ENCODE measurements around the gene SEPSECS.
"Not testable (repeated sequence)": the region's sequence is repeated elsewhere in the genome, so short reads cannot be mapped to it uniquely, and the experiment has no call there.

The SEPSECS gene

DNA sequence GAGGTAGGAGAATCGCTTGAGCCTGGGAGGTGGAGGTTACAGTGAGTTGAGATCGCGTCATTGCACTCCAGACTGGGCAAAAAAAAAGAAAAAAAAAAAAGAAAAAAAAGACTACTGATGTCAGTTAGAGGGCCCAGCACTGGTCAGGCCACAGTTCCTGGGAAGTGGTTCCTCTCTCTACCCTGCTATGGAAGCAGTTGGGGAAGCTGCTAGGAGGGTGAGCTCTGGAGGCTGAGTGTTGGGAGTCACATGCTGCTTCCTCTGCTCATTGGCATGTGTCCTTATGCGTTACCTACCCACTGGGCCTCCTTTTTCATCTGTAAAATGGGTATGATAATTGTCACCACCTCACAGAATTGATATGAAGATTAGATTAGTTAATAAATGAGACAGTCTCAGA is 50.7 kb downstream of the SEPSECS start:
- DNase-seq, result no peak

DNA sequence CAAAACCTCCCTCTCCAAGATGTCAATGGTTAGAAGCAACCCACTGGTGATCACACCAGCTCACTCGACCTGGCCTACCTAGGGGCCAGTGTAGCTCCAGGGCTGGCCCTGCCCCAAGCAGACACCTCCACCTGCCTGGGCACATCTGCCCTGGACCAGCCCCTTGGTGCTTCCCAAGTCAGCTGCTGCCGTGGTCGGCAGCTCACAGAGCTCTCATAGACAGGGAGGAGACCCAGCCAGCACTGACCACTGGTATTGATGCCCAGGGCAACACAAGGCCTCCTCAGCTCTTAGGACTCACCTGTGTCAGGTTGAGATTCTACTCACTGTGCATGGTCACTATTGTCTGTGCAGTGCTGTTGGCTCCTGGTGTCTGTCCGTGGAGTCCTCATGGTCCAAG is 51.7 kb downstream of the SEPSECS start:
- DNase-seq, result no peak

DNA sequence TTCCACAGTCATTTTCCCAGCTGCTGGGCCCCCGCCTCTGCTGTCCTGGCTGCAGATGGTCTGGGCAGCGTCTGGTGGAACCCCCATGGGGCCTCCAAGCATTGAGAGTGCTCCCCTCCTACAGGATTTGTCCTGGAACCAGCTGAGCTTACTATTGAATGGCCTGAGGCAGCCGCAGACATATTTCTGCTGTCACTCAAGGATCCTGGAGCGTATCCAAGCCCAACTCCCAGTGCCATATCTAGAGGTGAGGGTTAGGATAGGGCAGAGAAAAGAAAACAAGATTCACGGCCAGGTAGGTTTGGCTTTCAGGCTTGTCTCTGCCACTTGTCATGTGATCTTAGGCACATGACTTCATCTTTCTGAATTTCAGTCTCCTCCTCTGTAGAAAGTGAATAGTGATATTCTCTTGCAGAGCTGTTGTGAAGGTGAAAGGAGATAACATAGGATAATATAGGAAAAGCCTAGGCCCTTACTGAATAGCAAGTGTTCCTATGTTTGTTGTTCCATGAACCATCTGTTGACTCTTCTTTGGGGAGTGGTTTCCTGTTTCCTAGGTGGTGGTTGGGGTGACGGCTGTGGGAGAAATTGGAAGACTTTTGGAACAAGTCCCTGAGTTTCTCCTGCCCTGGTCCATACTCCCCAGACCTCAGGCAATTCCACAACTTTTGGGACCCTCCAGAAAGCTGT is 52.3 kb downstream of the SEPSECS start:
- DNase-seq, result no peak

DNA sequence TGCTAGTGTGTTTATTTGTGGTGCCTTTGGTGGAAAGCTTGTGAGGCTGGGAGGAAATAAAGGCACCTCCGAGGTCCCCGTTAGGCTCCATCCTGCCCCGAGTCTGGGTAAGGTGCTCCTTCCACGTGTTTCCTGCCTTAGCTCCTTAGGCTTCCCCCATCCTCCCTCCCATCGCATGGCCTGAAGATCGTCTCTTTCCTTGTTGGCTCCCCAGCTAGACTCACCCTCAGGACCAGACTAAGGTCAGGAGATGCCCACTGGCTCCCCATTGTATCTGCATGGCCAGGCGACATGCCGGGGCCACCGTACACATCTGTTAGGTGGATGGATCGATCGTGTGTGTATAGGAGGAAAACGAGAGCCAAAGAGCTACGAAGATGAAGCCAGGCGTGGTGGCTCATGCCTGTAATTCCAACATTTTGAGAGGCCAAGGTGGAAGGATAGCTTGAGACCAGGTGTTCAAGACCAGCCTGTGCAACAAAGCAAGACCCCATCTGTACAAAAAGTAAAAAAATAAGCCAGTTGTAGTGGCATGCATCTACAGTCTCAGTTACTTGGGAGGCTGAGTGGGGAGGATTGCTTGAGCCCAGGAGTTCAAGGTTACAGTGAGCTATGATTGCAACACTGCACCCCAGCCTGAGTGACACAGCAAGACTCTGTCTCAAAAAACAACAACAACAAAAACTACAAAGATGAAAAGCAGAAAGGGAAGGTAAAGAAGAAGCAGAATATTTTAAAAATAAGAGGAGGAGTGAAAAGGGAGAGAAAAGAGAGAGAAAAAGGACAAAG is 53.7 kb downstream of the SEPSECS start:
- DNase-seq, result no peak

DNA sequence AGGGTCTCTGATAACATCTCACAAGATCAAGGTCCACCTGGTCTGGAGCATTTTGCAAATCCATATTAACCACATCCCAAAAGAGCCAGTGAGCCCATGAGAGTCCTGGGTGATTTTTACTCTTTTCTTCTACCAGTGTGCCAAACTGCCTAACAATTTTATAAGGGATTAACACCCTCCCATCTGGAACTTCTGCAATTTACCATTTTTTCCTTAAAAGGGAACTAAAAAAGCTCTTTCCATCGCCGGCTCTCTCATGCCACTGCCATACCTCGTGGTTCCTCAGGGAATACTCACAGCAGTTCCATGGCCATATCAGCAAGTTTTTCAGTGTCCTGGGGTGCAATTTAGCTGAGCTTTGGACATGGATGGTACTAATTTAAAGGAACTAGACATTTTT is 55.7 kb downstream of the SEPSECS start:
- no peak for DNase-seq

DNA sequence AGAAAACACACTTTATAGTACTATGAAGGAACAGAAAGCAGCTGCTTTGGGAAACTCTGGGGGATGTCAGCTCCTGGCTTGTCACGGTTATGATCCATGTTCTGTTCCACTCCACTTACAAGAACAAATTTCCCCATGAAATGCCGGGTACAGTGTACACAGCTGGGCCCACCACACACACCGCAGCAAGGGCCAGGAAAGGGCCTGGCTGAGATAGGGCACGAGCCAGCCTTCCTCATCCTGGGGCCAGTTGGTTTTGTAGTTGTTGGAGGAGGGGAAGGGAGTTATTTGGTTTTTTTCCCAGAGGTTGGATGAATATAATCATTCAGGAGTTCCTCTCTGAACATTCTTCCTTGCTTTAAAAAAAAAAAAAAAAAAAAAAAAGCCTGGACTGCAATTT is 56.8 kb downstream of the SEPSECS start:
- no peak for DNase-seq

DNA sequence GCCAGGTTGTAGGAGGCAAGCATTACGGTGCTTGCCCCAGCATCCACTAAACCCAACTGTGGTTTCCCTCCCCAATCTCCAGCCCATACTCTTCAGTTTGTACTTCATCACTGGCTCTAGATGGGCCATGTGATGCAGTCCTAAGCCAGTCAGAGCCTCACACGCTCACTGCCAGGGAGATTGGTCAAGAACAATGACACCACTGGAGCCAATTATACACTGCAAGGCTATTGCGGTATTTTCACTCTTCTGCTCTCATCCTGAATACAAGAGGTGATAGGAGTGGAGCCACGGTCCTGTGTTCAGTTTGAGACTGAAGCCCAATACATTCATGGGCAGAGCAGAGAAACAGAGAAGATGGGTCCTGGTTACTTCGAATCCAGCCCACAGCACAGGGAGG is 58.4 kb downstream of the SEPSECS start:
- DNase-seq, result no peak

DNA sequence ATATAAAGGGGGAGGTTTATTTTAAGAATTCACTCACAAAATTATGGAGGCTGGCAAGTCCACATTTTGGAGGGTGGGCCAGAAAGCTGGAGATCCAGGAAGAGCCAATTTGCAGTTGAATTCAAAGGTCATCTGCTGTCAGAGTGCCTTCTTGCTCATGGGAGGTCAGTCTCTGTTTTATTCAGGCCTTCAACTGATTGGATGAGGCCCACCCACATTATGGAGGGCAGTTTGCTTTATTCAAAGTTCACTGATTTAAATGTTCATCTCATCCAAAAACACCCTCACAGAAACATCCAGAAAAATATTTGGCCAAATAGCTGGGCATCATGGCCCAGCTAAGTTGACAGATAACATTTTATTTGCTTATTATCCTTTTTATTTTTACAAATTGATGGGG is 59.5 kb downstream of the SEPSECS start:
- DNase-seq, result no peak

DNA sequence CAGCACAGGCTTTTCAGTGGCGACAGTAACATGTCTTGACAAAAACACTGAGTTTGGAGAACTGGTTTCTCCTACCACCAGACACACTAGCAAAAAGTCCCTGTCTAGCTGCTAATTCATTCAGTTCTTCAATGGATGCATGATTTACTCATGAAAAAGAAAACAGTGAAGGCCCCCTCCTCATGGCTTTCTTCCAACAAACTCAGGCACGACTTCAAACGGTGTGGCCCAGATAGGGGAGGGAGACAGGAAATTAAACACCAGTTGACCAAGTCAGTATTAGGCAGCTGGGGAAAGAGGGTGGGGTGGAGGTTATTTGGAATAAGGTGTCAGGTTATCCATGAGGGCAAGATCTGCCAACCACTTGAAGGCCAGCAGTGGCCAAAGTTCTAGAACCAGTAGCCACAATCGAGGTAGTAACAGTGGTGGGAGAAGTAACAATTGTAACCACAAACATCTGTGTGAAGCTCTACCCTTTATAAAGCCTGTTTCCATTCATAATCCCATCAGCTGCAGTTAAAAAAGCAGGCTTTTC is 60.2 kb downstream of the SEPSECS start:
- no peak for DNase-seq

DNA sequence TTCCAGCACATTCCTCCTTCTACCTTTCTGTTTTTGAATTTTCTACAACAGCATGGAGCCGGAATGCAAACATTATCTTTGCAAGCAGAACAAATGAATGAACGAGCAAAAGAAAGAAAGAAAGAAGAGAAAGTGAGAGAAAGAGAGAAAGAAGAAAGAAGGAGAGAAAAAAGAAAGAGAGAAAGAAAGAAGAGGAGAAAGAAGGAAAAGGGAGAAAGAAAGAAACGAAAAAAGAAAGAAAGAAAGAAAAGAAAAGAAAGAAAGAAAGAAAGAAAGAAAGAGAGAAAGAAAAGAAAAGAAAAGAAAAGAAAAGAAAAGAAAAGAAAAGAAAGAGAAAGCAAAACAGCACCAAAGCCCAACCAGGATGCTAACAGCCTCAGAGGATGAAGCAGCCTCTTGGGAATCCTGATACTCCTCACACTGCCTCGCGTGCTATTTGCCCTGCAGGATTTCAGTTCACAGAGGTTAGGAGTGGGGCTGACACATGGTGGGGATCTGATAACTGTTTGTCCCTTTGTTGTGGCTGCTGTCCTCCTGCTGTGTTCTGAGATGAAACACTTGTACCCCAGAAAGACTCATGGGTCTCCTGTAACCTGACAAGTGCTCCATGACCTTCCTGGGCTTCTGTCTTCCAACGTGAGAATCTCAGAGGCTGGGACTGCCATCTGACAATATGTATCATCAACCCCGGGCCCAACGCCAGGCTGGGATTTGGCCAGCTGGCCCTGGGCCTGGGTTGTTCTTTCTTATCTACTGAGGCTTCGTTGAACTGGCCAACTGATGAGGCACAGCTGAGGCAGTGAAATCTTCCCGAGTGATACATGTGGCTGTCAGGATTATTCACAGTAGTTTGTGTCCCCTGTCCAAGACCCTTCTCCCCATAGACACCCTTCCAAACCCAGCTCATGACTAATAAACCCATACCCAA is 61.0 kb downstream of the SEPSECS start:
- DNase-seq, result no peak

DNA sequence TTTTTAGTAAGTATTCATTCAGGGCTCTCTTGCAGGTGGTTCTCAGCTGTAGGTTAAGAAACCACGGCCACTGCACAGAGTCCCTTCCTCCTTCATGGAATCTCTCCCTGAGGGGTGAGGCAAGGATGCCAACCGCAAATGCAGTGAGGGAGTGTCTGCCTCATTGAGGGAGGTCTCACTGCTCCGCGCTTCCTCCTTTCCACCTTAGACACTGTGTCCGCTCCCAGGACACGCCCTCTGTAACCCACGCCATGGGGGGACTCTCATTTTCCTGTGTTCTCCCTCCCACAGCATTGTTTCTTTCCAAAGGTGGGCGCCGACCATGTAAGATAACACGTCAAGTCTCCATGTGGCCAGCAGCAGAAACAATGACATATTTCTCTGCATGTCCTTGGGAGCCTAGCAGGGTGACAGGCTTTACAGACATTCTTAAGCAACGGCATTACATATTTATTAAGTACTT is 63.2 kb downstream of the SEPSECS start:
- no peak for DNase-seq

DNA sequence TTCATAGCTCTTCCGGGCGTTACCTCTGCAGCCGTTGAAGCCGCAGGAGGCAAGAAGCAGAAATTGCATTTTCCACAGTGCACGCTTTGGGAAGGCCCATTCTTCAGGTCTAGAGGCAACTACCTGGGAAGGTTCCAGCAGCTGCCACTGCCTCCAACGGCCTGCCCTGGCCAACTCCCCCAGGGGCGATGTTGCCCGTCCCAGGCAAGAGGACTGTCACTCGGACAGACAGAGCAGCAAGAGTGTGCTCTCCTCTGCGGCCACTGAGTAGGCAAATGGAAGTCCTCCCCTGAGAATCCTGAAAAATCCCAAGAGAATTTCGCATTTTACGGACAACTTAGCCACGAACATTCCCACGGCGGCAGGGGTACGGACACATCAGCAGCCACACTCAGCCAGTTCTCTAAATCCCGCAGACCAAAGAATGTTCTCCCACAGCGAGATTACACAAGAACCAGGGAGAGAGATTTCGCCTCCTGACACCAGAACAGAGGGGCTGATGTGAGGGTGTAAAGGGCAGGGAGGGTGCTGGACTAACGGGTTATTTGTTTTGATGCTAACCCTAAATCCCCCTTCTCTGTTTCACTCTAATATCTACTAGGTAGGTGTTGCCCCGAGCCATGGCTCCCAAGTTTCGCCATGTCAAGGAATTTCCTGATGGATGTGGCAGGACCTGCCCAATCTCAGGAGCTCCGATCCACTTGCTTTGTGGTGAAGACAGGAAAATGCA is 63.8 kb downstream of the SEPSECS start:
- DNase-seq, result no peak

DNA sequence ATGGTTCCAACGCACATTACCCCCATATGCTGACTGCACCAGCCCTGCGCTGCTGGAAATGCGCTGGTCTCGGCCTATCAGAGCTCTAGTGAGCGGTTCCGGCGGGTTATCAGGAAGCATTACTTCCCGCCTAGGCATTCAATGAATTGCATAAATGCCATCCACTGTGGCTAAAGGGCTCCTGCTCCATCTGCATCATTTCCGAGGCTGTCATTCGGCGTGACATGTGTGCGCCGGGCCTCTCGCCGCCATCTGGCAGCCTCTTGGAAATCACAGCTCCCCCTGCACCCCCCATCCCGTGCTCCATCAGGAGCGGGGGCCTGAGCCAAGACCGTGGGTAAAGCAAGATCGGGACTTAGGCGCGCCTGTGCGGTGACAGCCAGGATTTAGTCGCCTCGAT is 64.4 kb downstream of the SEPSECS start:
- no peak for DNase-seq

DNA sequence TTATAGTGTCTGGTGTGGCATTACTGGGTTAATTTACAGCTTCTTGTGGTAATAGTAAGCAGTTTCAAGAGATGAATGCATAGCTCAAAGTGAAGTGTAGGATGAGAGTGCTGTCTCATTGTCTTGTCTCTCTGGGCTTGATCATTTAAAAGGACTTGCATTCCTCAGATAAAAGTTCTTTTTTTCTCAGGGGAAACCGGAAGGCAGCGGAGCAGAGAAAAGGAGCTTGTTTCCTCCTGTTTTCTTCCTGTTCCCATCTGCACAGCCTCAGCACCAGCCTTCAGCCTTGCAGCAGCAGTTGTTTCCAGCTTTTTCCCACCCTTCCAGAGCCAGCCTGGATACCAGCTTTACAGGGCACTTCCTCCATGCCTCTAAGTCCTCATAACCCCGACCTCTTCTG is 68.1 kb downstream of the SEPSECS start:
- no peak for DNase-seq

DNA sequence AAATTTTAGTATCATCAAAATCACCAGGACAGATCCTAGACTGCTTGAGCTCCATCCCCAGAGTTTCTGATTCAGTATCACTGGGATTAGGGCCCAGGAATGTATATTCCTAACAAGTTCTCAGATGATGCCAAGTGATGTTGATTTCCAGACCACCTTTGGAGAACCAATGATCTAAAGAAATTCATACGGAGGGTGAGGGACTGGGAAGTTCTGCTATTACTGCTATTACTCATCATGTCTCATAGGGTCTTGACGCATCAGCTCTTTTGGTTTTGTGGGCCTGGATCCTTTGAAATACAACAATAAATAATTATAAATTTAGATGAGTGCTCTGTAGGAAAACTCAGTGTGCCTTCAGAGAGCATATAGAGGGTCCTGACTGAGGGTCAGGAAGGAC is 69.7 kb downstream of the SEPSECS start:
- no peak for DNase-seq

DNA sequence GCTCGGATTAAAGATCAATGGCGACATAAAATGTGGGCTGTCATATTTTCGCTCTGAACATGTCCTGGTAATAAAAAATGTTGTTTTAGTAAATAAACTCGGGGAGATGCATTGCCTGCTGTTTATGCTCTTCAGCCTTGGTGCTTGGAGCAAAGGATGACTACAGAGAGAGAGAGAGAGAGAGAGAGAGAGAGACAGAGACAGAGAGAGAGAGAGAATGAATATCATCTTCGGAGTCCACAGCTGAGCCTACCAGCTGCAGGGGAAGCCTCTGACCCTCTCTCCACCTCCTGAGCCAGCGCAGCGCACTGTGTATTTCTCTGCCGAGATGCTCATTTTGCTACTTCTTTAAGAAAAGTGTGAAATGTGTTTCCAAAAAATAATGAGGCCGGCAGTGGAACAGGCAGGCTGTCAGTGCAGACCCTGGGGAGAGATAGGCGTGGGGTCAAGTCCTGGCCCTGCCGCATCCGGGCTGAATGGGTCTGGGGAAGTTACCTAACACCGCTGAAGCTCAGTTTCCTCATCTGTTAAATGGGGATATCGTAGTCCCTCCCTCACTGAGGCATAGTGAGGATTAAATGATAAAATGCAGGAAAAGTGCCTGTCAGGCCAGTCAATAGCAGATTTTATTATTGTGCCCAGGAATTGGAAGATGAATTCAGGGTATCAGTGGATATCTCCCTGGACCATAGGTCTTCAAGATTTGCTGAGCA is 71.0 kb downstream of the SEPSECS start:
- DNase-seq, result no peak

DNA sequence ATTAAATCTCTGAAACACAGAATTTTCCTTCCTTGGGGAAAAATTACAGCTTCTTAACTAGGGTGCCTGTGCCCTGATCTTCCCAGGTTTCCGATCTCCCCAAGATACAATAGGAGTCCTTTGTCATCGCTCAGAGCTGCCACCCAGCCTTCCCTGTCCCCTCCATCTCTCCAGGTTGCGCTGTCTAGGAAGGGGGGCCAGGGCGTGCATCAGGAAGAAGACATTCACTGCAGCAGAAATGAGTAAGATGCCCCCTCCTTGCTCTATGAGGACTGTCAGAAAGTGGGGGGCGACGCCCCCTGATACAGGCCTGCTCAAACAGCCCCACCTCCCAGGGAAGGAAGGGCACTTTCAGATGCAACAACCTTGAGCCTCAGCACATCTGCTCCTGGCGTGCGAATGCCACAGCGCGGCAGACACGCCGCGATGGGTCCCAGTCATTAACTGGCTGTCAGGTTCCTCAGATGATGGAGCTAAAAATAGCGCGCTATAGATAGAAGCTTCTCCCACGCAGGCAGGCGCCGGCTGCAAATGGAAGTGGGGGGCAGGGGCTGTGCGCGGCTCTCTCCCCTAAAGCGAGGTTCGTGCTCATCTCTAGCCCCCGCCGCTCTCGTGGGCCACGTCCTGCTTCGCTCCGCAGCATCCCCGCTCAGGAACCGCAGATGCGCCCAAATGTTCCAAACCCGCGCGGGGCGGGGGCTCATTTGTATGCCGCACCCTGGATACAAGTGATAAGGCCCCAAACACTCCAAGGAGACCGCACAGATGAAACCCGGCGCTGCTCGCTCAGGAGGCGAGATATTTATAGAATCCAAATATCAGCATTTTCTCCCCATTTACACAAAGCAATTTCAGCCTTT is 71.9 kb downstream of the SEPSECS start:
- DNase-seq, result no peak

DNA sequence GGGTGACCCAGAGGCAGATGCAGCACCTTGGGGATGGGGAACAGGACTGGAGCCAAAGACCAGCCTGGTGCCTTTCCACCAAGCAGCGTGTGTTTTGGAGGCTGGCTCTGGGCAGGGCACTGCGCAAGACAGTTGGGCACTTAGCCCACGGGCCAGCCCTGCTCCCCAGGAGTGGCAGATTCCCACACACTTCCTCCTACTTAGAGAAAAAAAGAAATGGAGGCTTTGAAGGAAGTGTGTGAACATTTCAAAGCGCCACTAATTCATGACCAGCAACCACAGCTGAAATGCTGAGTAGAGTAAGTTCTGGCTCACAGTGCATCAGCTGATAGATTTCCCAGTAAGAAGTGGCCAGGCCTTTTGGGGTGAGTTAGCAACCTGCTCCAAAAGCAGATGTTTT is 74.6 kb downstream of the SEPSECS start:
- no peak for DNase-seq

DNA sequence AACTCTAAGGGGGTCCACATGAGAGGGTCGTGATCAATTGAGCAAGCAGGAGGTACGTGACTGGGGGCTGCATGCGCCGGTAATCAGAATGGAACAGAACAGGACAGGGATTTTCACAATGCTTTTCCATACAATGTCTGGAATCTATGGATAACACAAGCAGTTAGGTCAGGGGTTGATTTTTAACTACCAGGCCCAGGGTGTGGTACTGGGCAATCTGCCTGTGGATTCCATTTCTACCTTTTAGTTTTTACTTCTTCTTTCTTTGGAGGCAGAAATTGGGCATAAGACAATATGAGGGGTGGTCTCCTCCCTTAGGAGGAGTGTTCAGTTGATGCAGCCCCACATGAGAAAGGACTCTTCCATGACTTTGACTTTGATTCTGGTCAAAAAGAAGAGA is 76.8 kb downstream of the SEPSECS start:
- not testable (repeated sequence) for DNase-seq

DNA sequence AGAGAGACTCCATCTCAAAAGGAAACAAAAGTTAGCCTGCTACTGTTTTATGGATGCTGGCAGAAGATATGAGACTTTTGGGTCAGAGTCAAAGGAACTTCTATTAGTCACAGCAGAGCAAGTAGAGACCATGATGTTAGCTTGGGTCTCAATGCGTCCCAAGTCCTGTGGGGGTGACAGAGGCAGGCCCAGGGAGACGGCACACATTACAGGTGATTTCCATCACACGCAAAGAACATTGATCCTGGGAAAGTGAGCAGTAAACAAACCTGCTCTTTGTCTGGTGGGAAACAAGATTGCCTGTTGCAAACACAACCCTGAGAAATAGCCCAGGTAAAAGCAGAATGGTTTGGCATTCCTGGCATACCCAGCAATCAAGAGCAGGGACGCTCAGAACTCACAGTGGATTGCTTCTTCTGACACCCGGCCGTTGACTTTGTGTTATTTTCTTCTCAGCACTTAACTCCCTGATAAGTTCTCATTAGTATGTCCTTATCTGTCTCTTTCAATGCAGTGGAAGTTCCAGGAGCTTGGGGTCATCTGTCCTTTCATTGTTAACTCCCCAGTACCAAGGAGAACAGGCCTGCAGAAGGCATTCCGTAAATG is 78.3 kb downstream of the SEPSECS start:
- no peak for DNase-seq
